GM18867 (cell line): ENCODE results near the gene FOXO1.

Source experiments
- ATAC-seq: cut with Tn5 transposase; IDR thresholded peaks from one replicate; pipeline ENCODE4 v1.9.1; 2021; ENCODE audit warnings: mild to moderate bottlenecking, moderate library complexity; ENCODE audit not compliant: unreplicated experiment

FOXO1 gene

DNA sequence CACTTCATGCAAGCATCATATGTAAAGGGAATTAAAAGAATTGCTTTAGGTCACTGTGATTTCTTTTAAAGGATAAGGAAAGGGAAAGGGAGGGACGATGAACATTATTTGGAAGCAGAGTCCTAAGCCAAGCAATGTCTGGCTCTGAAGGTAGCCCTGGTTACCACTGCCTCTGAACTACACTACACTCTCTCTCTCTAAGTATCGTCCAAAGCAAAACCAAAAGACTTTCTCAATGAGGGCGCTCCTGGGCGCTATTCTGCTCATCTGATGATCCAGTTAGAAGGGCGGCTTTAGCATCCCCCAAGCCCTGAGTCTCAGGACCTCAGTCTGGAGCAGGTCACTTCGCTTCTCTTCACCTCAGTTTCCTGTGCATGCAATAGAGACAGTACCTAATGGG is 26.2 kb downstream of the FOXO1 start:
- no peak for ATAC-seq

DNA sequence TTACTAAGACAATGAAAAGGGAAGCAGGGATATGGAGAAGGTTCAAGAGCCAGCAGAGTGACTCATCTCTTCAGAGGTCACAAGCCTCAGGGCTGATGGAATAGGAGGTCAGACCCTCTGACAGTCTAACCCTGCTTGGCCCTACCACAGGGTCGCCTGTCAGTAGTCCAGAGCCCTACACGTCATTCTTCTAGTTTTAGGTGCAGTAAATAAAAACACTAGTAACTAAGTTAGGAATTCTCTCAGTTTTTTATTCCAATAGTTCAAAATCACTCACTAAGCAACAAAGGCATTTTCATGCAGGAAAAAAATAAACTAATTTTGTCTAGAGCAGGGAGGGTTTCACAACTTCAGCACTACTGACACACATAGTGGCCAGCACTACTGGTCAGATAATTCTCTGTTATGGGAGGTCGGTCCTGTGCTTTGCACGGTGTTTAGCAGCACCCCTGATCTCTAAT is 27.2 kb downstream of the FOXO1 start:
- no peak for ATAC-seq

DNA sequence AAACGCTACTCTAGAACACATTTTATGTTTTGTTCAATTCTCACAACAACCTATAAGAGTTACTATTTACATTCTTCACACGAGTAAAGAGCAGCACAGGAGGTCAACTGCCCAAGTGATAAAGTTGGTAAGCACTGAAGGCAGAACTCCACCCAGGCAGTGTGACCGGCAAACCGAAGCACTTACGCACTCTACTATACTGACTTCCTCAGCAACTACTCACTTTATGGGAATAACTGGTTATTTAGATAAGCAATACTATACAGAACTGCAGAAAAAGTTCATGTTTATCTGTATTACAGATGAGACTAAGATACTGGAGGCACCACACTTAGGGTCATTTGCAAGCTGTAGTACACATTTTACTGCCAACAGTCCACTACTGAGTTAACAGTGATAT is 28.8 kb downstream of the FOXO1 start:
- ATAC-seq, result no peak

DNA sequence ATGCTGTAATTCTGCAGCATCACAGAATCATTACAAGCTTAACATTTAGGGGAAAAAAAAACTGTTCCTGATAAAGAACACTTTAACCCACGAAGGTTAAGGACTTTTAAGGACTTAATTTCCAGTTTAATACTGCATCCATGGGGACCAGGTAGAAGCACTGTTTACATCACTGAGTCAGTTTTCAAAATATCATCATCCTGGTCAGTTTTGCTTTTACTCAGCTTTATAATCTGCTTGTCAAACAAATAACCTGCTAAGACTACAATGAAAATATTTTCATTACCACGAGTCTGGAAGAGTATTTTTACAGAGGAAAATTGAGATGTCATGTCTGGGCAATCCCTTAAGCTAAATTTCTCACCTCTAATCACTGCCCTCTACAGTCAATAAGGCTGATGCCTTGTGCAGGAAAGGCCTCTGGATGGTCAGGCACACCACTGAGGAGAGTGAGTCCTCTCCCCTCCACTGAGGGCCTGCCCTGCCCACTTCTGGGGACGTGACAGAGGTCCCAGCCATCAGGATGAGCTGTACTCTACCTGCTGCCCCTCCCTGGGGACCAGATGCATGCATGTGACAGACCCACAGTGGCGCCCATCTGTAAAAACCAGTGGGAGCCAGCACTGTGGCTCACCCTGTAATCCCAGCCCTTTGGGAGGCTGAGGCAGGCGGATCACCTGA is 31.0 kb downstream of the FOXO1 start:
- no peak for ATAC-seq

DNA sequence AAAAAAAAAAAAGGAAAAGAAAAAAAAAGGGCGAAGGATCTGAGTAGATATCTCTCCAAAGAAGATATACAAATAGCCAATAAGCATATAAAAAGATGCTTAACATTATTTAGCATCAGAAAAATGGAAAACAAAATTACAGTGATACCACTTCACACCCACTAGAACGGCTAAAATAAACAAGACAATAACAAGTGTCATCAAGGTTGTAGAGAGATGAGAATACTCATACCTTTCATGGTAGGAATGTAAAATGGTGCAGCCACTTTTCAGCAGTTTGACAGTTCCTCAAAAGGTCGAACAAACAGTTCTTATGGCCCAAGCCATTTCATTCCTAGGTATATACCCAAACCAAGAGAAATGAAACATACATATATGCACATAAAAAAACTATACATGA is 33.5 kb downstream of the FOXO1 start:
- ATAC-seq, result no peak

DNA sequence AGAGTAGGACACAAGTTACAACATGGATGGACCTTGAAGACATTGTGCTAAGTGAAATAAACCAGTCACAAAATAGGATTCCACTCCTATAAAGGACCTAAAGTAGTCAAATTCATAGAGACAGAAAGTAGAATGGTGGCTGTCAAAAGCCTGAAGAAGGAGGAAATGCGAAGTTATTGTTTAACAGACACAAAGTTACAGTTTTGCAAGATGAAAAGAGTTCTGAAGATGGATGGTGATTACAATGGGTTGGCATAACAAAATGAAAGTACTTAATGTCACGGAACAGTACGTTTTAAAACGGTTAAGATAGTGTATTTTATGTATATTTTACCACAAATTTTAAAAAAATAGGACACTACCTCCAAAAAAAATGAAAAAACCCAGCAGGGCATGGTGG is 34.8 kb downstream of the FOXO1 start:
- ATAC-seq, result no peak

DNA sequence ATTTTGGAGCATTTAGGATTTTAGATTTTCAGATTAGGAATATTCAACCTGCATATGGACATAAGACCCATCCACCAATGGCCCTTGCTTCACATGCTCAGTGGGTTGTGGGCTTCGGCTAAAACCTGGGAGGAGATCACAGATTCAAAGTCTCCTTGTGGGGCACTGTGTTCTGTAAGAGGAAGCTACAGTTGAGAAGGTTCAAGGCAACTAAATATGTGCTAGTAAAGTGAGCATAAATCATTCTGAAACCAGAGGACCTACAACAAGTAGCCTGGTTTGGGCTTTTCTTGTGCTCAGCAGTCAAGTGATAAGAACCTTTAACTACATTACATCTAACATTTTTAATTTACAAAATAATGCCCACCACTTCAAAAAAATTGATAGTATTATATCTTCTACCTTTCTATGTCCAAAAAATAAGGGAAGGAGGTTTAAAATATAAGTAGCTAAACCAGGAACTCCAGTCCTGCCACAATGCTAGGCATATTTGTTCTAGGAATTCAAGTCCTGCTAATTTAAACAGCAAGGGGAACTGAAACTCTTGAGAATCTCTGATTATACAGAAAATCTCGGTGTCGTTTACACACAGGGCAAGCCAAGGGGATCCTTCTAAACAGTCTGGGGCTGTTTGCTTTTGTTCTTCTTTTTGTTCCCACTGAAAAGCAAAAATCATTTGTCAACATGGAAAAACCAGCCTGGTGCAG is 36.6 kb downstream of the FOXO1 start:
- peak; percentile 80 for ATAC-seq

DNA sequence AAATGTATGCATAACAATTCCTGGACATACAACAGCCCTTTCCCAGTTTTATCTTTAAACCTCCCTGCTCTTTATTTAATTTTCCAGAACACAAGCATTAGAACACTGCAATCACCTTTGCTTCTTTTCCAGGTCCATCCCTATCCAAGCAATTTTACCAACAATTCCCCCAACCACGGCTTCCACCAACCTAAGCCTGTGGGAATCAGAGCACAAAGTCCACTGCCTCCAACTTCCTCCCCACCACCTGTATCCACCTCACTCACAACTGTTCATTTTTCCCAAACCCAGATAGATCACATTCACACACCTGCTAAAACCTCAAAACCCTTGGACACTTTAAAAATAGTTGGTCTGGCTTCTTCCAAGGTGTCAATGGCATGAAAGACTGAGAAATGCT is 39.5 kb downstream of the FOXO1 start:
- no peak for ATAC-seq

DNA sequence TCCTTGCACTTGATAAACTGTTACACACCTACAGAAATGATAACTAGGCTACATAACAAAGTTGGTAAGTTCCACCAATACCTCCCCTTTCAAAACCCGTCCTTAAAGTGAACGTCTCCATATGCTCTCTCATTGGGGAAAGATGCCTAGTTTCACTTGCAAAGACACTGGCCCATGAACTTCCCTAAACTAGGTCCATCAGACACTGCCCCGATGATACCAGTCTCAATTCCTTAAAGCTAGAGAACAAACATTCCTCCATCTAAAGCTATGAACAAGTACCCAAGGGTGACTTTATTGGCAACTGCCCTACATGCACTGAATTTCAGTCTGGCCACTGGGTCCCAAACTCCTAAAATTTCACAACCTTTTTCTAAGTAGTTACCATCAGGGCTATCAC is 39.9 kb downstream of the FOXO1 start:
- no peak for ATAC-seq

DNA sequence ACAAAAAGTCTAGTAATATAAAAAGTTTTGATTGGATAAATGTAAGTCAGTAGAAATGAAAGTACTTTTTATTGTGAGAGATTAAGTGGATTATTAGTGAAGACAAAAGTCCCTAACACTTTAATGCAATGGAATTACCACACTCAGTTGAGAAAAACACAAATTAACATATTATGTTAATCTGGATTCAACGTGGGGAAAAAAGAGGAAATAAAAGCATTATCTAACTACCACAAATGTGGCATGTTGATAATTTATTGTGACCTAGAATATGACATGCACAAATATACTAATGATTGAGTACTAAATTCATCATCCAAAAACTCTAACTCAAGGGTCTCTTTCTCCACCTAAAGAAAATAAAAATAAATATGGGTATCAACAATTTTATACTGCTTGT is 41.5 kb downstream of the FOXO1 start:
- ATAC-seq, result no peak

DNA sequence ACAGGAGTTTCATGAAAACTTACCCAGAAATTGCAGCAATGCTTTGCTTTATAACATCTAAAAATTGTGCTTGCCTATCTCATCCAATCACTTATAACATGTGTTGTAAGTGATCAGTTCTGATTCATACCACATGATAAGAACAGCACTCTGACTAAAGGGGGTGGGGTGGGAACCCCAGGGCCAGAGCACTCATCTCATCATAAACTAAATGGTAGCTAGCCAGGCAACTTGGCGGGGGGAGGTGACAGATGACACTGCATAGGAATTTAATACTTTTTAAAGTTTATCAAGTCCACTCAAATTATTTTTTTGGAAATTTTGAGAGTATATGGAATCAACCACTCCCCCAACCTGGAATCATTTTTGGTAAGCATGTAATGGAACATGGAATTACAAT is 42.1 kb downstream of the FOXO1 start:
- ATAC-seq, result no peak

DNA sequence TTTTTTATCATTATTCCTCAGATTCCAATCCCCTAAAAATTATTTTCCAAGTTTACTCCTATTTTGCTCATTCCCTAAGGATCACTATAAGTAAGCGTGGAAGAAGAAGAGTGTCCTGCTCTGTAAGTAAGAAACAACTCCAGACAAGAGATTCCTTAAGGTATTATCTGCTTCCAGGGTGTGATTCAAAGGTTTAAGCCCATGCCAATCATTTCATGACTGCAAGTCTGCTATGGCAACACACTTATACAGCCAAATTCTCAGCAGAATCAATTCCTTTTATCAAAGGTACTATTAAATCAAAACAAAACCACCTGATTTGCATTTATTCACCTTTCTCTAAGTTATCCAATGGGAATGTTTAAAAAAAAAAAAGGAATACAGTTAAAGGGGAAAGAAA is 43.7 kb downstream of the FOXO1 start:
- ATAC-seq, result no peak

DNA sequence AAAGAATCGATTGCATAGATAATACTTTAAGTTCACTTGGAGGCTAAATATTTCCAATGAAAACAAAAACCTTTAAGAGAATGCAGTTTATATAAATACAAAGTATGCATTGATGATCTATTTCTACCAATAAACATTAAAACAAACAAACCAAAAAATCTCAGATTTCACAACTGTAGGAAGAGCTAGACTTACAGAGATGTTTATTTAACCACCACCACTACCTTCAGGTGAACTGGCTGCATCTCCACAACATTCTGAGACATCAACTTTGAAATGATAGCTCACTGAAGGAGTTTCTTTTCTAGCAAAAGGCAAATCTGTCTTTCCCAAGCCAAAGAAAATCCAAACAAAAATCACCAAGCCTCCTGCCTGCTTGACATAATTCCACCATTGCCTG is 44.2 kb downstream of the FOXO1 start:
- no peak for ATAC-seq

DNA sequence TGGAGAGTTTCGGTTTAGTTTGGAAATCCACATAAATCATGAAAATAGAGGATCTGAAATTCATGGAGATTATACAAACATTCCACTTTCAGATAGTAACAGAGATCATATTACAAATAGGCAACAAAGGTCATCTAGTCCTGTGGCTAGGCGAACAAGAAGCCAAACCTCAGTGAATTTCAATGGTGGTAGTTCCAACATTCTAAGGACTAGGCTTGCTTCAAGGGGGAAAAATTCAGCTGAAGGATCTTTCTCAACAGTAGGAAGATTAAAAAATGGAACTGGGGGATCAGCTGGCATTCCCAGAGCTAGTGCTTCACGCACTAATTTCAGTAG is 47.0 kb downstream of the FOXO1 start:
- no peak for ATAC-seq

DNA sequence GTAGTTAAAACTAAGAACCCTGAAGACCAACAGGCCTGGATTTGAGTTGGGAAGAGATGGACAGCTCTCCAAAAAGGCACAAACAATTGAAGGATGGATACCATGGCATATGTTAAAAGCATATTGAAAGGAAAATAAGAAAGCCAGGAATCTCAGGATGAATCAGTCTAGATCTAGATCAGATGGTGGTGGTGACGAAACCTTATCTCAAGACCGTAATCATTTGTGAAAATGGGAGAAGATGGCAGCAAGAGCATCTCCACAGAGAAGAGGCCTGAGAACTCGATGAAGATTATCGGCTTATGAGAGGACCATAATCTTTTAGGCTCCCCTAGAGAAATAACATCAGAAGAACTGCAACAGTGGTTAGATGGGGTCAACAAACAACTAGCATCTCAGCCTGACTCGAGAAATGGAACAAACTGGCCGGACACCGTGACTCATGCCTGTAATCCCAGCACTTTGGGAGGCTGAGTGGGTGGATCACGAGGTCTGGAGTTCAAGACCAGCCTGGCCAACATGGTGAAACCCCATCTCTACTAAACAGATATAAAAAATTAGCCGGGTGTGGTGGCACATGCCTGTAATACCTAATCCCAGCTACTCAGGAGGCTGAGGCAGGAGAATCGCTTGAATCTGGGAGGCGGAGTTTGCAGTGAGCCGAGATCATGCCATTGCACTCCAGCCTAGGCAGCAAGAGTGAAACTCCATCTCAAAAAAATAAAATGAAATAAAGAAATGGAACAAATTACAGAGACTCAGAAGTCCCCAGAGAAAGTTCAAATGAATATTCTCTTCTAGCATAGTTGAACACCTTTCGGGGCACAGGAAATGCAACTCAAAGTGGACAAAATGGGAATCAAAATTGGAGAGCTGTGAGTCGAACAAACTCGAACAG is 47.6 kb downstream of the FOXO1 start:
- no peak for ATAC-seq

DNA sequence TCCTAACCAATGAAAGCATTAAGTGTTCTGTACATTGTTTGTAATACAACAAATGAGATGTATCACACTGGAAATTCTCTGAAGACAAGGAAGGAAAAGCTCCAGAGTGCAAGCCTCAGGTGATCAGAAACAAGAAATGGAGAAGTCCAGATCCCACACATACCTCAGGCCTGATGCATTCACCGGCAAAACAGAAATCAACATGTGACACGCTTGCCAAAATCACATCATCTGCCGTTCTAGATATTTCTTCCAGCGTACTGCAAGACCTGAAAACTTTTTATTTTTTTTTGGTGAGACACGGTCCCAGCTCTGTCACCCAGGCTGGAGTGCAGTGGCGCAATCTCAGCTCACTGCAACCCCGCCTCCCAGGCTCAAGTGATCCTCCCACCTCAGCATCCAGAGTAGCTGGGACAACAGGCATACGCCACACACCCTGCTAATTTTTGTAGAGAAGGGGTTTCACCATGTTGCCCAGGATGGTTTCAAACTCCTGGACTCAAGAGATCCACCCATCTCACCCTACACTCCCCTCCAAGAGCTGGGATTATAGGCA is 48.6 kb downstream of the FOXO1 start:
- no peak for ATAC-seq

DNA sequence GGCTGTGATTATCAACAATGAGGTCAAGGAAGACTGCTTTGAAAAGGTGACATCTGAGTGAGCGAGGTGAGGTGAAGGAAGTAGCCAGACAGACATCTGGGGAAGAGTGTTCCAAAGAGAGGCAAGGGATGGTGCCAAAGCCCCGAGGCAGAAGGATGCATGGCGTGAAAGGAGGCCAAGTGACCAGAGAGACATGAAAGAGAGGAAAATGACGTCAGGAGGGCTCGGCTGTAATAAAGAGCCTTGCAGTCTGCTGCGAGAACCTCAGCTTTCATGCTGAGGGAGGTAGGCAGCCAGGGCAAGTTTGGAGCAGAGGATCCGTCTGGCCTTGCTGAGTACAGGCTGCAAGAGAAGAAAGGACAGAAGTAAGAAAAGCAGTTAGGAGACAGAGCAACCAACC is 50.8 kb downstream of the FOXO1 start:
- no peak for ATAC-seq

DNA sequence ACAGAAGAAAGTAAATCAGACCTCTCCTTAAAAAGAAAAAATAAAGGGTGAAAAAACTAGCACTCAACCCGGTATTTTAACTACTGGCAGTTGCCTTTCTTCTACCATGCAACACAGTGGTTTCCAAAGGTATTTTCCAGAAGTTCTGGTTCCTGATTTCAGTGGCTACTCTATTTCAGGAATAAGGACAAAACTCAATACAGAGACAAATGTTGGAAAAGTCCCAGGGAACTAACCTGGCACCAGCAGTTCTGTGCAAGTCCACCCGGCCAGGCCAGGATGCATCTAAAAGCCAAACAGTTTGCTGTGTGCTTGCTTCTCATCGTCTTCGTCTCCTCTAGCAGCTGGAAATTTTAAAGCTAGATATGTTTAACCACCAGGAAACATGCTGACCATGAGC is 52.5 kb downstream of the FOXO1 start:
- ATAC-seq, result no peak

DNA sequence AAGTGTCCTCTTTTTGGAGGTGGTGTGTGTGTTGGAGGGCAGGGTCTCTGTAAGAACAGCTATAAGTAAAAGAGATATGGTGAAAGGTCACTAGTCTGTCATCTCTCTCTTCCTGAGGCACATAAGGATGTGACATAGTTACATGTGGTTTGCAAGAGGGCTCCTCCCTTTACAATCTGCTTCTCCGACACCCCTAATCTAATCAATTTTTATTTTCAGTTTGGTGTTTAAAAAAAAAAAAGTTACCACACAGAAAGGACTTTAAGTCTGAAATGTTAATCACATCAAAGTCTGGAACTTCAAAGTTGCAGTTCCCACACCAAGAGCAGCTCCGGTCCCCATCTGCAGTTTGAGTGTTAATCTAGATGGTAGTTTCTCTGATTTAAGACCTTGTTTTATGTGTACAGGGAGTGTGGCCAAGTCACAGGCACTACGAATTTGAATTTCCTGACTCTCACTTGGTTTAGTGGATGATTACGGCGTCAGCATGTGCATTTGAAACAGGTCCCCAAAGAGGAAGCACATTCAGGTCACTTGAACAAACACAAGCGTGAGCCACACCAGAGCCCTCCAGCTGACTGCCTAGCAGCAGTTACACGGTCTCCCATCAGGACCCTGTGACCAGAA is 53.1 kb downstream of the FOXO1 start:
- ATAC-seq, result peak; percentile 90

DNA sequence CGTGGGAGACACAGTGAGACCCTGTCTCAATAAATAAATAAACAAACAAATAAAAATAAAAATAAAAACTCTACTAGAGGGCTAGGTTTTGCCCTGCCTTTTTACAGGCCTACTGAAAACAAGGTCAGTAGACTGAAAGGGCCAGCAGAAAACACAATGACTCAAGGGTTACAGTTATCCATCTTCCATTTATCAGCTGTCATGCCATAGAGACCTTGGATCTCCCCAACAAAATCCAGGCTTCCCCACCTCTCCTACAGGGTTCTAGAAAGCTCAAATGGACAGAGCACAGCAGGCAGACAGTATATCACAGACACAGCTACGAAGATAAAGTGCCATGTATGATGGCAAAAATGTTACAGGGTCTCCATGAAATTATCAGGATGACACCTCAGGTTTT is 54.4 kb downstream of the FOXO1 start:
- no peak for ATAC-seq

DNA sequence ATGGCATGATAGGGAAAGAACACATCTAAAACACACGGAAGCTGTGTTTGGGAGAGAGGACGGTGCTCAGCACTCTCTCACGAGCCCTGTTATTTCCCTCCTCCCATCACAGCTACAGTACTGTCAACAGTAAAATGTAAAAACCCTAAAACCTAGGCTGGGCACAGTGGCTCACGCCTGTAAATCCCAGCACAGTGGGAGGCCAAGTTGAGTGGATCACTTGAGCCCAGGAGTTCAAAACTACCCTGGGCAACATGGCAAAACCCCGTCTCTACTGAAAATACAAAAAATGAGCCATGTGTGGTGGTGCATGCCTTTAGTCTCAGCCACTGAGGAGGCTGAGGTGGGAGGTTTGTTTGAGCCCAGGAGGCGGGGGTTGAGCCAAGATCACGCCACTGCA is 54.8 kb downstream of the FOXO1 start:
- no peak for ATAC-seq
